ENCODE data around the gene SGPL1. TPM values are rescaled to one million over a fixed set of nuclear protein-coding genes. Genes with fewer than 3 reads are reported as not detected.

SGPL1 gene
- total RNA-seq, 2 experiments from 2014 or later, result 15.1 to 16.9 TPM

- ChIA-PET CTCF (no interaction called here), POLR2A (no interaction called here)
- Mint-ChIP-seq H3K4me1 (ENCODE audit: low read depth) (no peaks in the 10 kb centered on the region), H3K4me3 (no peak overlapping the region), H3K36me3 (ENCODE audit: low read depth) (no peaks in the 10 kb centered on the region), H3K27me3 (peaks cover 20% of the 10 kb centered on the region), H3K27ac (no peak overlapping the region), H3K9me3 (no peaks in the 10 kb centered on the region)
- DNase-seq, result no peak
- H3K9me3 ChIP-seq (ENCODE audit: control insufficient read depth in 1 of 2, insufficient read depth in 1 of 2, low read length in 2 of 2), result no peaks in the 10 kb centered on the region
- no peak overlapping the region for H3K27ac ChIP-seq (ENCODE audit: low read depth in 1 of 2, low read length in 2 of 2)
- no peak overlapping the region for H3K4me3 ChIP-seq (ENCODE audit: low read length)
- ATAC-seq (ENCODE audit: poor library complexity), result no peak
- TF ChIP-seq CTCF (IDR thresholded peaks at IDR 0.05), result no peak
- H3K4me1 ChIP-seq (ENCODE audit: insufficient read depth, low read length), result no peaks in the 10 kb centered on the region
- H3K36me3 ChIP-seq (ENCODE audit: insufficient read depth, low read length), result no peaks in the 10 kb centered on the region
- intact Hi-C loops (cut with DNase I, micrococcal nuclease), result no loop called here
- no peaks in the 10 kb centered on the region for H3K27me3 ChIP-seq (ENCODE audit: control insufficient read depth in 1 of 2, insufficient read depth in 2 of 2, low read length in 2 of 2)
Measured at GRCh38 chr10:70807556-70807955, 8.2 kb upstream of the SGPL1 start.

GRCh38 chr10:70809011-70809611 is 6.6 kb upstream of the SGPL1 start:
- Mint-ChIP-seq H3K4me1 (ENCODE audit: low read depth) (peaks cover 2% of the 10 kb centered on the region), H3K9me3 (no peaks in the 10 kb centered on the region), H3K27ac (no peak overlapping the region), H3K36me3 (ENCODE audit: low read depth) (no peaks in the 10 kb centered on the region), H3K4me3 (no peak overlapping the region), H3K27me3 (peaks cover 17% of the 10 kb centered on the region)
- no peak for ATAC-seq (ENCODE audit: poor library complexity)
- H3K4me3 ChIP-seq (ENCODE audit: low read length), result no peak overlapping the region
- no peaks in the 10 kb centered on the region for H3K36me3 ChIP-seq (ENCODE audit: insufficient read depth, low read length)
- ChIA-PET CTCF (no interaction called here), POLR2A (no interaction called here)
- no peak for DNase-seq
- H3K4me1 ChIP-seq (ENCODE audit: insufficient read depth, low read length), result no peaks in the 10 kb centered on the region
- H3K27ac ChIP-seq (ENCODE audit: low read depth in 1 of 2, low read length in 2 of 2), result no peak overlapping the region
- no peak for TF ChIP-seq CTCF (IDR thresholded peaks at IDR 0.05)
- no peaks in the 10 kb centered on the region for H3K27me3 ChIP-seq (ENCODE audit: control insufficient read depth in 1 of 2, insufficient read depth in 2 of 2, low read length in 2 of 2)
- intact Hi-C loops (cut with DNase I, micrococcal nuclease), result no loop called here
- no peaks in the 10 kb centered on the region for H3K9me3 ChIP-seq (ENCODE audit: control insufficient read depth in 1 of 2, insufficient read depth in 1 of 2, low read length in 2 of 2)

- Mint-ChIP-seq H3K4me3 (no peak overlapping the region), H3K36me3 (ENCODE audit: low read depth) (no peaks in the 10 kb centered on the region), H3K4me1 (ENCODE audit: low read depth) (peaks cover 8% of the 10 kb centered on the region), H3K27me3 (peaks cover 13% of the 10 kb centered on the region), H3K27ac (no peak overlapping the region), H3K9me3 (no peaks in the 10 kb centered on the region)
- Histone ChIP-seq H3K4me1 (ENCODE audit: insufficient read depth, low read length) (peaks cover 5% of the 10 kb centered on the region), H3K27me3 (ENCODE audit: control insufficient read depth in 1 of 2, insufficient read depth in 2 of 2, low read length in 2 of 2) (no peaks in the 10 kb centered on the region), H3K36me3 (ENCODE audit: insufficient read depth, low read length) (no peaks in the 10 kb centered on the region), H3K9me3 (ENCODE audit: control insufficient read depth in 1 of 2, insufficient read depth in 1 of 2, low read length in 2 of 2) (no peaks in the 10 kb centered on the region), H3K27ac (ENCODE audit: low read depth in 1 of 2, low read length in 2 of 2) (no peak overlapping the region), H3K4me3 (ENCODE audit: low read length) (no peak overlapping the region)
- CTCF ChIA-PET, result no interaction called here
- no peak for DNase-seq
- POLR2A ChIA-PET, result no interaction called here
- TF ChIP-seq CTCF (IDR thresholded peaks at IDR 0.05), result no peak
- no peak for ATAC-seq (ENCODE audit: poor library complexity)
- intact Hi-C loops (cut with DNase I, micrococcal nuclease), result loop anchor here in 1 of 2 experiments (10.0 kb wide), 1 partner anchor 665 kb away; the partner anchor contains the start of gene TYSND1
Measured at GRCh38 chr10:70809726-70810125, 6.0 kb upstream of the SGPL1 start.
